Measurements from ENCODE around the gene GSK3B. TPM values are rescaled to one million over a fixed set of nuclear protein-coding genes. Genes with fewer than 3 reads are reported as not detected.

GSK3B gene
- total RNA-seq, 1 donor from 2014 or later, result 20.6 TPM

GRCh38 chr3:120103276-120103675, 9.0 kb upstream of the GSK3B start:
- intact Hi-C loops (cut with DNase I), result no loop called here
- TF ChIP-seq POLR2AphosphoS5 (IDR thresholded peaks at IDR 0.05; ENCODE audit: insufficient read depth in 1 of 2, low read depth in 1 of 2), result no peak
- TF ChIP-seq, protein P1, sequence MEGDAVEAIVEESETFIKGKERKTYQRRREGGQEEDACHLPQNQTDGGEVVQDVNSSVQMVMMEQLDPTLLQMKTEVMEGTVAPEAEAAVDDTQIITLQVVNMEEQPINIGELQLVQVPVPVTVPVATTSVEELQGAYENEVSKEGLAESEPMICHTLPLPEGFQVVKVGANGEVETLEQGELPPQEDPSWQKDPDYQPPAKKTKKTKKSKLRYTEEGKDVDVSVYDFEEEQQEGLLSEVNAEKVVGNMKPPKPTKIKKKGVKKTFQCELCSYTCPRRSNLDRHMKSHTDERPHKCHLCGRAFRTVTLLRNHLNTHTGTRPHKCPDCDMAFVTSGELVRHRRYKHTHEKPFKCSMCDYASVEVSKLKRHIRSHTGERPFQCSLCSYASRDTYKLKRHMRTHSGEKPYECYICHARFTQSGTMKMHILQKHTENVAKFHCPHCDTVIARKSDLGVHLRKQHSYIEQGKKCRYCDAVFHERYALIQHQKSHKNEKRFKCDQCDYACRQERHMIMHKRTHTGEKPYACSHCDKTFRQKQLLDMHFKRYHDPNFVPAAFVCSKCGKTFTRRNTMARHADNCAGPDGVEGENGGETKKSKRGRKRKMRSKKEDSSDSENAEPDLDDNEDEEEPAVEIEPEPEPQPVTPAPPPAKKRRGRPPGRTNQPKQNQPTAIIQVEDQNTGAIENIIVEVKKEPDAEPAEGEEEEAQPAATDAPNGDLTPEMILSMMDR (IDR thresholded peaks at IDR 0.05), result no peak
- TF ChIP-seq POLR2A (IDR thresholded peaks at IDR 0.05), result no peak
- H3K27ac ChIP-seq, result no peak overlapping the region

DNA sequence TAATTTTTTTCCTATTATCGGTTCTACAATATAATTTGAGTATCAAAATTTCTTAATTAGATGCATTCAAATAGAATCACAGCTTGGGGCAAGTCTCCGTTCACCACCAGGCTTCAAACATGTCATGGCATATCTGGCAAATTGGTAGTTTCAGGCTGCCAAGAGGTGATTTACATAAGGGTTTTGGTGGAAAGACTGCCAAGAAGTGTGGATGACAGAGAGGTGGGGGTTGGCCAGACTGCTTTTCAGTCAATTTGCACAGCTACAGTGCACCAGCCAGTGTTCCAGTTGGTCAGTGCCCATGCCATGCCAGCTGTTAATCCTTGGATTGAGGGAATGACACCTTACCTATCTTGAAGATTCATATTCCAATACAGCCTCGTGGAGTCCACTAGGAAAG, 8.4 kb upstream of the GSK3B start:
- Histone ChIP-seq H3K4me3 (no peak overlapping the region), H3K4me1 (peaks cover 14% of the 10 kb centered on the region), H3K27ac (no peak overlapping the region), H3K36me3 (no peaks in the 10 kb centered on the region), H3K9me3 (no peaks in the 10 kb centered on the region), H3K27me3 (no peaks in the 10 kb centered on the region)
- intact Hi-C loops (cut with DNase I), result no loop called here
- TF ChIP-seq POLR2A (IDR thresholded peaks at IDR 0.05) (no peak), POLR2AphosphoS5 (IDR thresholded peaks at IDR 0.05; ENCODE audit: insufficient read depth in 1 of 2, low read depth in 1 of 2) (no peak)
- TF ChIP-seq, protein P1 (IDR thresholded peaks at IDR 0.05), result no peak
- DNase-seq (ENCODE audit: extremely low spot score in 2 of 2), result no peak

More at GRCh38 chr3:120103276-120103675, 9.0 kb upstream of the GSK3B start:
- no peaks in the 10 kb centered on the region for H3K9me3 ChIP-seq
- no peak overlapping the region for H3K4me3 ChIP-seq
- peaks cover 12% of the 10 kb centered on the region for H3K4me1 ChIP-seq
- H3K27me3 ChIP-seq, result no peaks in the 10 kb centered on the region
- no peak for DNase-seq (ENCODE audit: extremely low spot score in 2 of 2)
- no peaks in the 10 kb centered on the region for H3K36me3 ChIP-seq

DNA sequence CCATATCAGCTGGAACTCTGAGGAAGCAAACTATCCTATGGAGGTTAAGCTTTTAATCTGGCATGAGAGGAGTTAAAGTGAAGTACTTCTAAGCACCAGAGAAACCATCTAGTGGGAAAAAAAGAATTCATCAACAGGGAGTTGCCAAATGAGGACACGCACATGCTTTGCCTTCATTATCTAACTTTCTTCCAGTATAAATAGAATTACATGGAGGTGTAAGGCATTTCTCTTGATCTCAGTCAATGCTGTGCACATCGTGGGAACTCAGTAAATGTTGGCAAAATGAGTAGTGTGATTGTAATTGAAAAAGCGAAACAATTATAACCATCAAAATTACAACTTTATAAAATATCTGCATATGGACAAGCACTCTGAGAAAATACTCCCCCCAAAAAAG, 8.0 kb upstream of the GSK3B start:
- H3K4me1 ChIP-seq, result peaks cover 14% of the 10 kb centered on the region

GRCh38 chr3:120101624-120102023, 7.4 kb upstream of the GSK3B start:
- no peak for DNase-seq (ENCODE audit: extremely low spot score in 2 of 2)
- H3K9me3 ChIP-seq, result no peaks in the 10 kb centered on the region
- H3K27me3 ChIP-seq, result no peaks in the 10 kb centered on the region
- no peak overlapping the region for H3K4me3 ChIP-seq
- no peaks in the 10 kb centered on the region for H3K36me3 ChIP-seq
- TF ChIP-seq, protein P1 (IDR thresholded peaks at IDR 0.05), result no peak
- TF ChIP-seq POLR2A (IDR thresholded peaks at IDR 0.05) (no peak), POLR2AphosphoS5 (IDR thresholded peaks at IDR 0.05; ENCODE audit: insufficient read depth in 1 of 2, low read depth in 1 of 2) (no peak)
- H3K27ac ChIP-seq, result no peak overlapping the region
- H3K4me1 ChIP-seq, result peaks cover 19% of the 10 kb centered on the region
- intact Hi-C loops (cut with DNase I), result no loop called here

More for the DNA sequence above, 8.0 kb upstream of the GSK3B start:
- intact Hi-C loops (cut with DNase I), result no loop called here
- no peak for DNase-seq (ENCODE audit: extremely low spot score in 2 of 2)
- Histone ChIP-seq H3K27me3 (no peaks in the 10 kb centered on the region), H3K9me3 (no peaks in the 10 kb centered on the region), H3K4me3 (no peak overlapping the region), H3K27ac (no peak overlapping the region), H3K36me3 (no peaks in the 10 kb centered on the region)
- TF ChIP-seq, protein P1 (IDR thresholded peaks at IDR 0.05), result no peak
- TF ChIP-seq POLR2A (IDR thresholded peaks at IDR 0.05), result no peak
- no peak for TF ChIP-seq POLR2AphosphoS5 (IDR thresholded peaks at IDR 0.05; ENCODE audit: insufficient read depth in 1 of 2, low read depth in 1 of 2)

DNA sequence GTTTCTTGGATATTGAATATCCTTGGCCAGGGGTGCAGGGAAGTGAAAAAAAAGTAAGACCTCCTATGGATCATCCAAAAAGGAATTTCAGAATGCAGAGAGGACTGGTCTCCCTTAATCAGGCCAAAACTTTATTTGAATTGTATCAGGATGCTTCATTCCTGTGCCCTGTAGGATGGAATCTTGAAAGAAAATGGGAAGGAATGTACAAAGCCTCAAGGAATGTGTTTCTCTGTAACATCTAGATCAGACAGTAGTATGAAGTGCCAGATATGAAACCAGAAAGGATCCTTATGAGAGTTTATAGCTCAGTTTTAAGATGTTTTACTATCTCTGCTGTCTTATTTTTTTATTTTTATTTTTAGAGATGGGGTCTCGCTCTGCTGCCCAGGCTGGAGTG, 6.5 kb upstream of the GSK3B start:
- Histone ChIP-seq H3K27me3 (no peaks in the 10 kb centered on the region), H3K36me3 (no peaks in the 10 kb centered on the region), H3K4me3 (no peak overlapping the region), H3K4me1 (peaks cover 28% of the 10 kb centered on the region), H3K27ac (no peak overlapping the region), H3K9me3 (no peaks in the 10 kb centered on the region)
- DNase-seq (ENCODE audit: extremely low spot score in 2 of 2), result no peak
- TF ChIP-seq POLR2A (IDR thresholded peaks at IDR 0.05) (no peak), POLR2AphosphoS5 (IDR thresholded peaks at IDR 0.05; ENCODE audit: insufficient read depth in 1 of 2, low read depth in 1 of 2) (no peak)
- TF ChIP-seq, protein P1 (IDR thresholded peaks at IDR 0.05), result no peak
- intact Hi-C loops (cut with DNase I), result no loop called here

All from vagina (tissue), 2 donors.